Activated CD8-positive, alpha-beta memory T cell treated with anti-CD3 and anti-CD28 coated beads, Interleukin-2, amount 50 U/mL, for 1 hour (primary cell): Measurements from ENCODE around the gene TRANK1.
"Not testable (repeated sequence)": the region's sequence is repeated elsewhere in the genome, so short reads cannot be mapped to it uniquely, and the experiment has no call there.

ENCODE experiments used
- DNase-seq: peaks from one replicate; pipeline ENCODE4 v3.0.0-alpha.2; 2020; ENCODE audit errors: extremely low read depth

The TRANK1 gene

DNA sequence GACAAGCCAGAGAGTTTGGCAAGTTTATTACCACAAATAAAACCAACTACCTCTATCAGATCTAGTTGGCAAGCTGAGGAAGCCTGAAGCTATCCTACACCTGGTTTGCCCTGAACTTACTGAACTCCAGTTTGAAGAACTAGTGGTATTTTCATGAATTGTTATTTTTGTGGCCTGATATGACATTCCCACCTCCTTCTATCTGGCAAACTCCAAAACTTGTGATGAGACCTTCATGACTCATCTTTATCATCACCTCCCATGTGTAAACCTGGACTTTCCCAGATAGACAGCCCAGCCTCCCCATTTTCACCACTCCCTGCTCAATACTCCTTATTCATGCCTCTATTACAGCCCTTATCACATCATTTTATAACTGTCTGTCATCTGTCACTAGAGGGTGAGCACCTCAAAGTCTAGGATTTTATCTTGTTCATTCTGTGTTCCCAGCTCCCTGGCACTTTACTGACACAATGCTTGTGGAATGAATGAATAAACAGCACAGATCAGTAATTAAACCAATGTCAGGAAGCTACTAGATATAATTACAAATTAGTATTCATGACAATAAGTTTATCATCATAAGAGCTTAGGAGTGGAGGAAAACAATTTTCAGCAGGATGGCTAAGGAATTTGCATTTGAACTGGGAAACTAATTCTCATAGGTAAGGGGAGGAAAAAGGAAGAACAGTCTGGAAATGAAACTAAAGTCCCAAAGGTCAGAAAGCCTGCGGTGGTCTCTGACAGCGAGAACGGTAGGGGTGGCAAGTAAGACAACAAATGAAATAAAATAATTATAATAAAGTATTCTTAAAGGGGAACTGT, 13.2 kb upstream of the TRANK1 start:
- no peak for DNase-seq

DNA sequence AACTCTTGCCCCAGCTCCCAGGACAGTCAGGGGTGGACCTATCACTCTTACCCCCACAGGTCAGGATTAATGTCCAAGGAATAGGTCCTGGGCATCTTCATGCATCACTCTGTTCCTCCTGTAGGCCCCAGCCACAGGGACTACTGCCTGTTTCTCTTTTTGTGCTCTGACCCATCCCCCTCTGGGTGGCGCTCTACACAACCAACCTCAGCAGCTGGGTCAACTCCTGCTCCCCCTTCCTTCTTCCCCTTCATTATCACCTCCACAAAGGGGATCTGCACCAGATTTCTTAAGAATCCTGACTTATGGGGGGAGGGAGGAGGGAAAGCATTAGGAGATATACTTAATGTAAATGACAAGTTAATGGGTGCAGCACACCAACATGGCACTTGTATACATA, 12.2 kb upstream of the TRANK1 start:
- DNase-seq, result no peak

DNA sequence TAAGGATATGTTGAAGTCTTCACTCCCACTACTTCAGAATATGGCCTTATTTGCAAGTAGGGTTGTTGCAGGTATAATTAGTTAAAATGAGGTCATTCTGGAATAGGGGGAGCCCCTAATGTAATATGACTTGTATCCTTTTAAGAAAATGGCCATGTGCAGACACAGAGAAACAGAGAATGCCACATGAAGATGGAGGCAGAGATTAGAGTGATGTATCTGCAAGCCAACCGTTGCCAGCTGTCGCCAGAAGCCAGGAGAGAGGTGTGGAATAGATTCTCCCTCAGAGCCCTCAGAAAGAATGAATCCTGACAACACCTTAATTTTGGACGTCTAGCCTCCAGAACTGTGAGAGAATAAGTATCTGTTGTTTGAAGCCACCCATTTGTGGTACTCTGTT, 11.3 kb upstream of the TRANK1 start:
- no peak for DNase-seq

DNA sequence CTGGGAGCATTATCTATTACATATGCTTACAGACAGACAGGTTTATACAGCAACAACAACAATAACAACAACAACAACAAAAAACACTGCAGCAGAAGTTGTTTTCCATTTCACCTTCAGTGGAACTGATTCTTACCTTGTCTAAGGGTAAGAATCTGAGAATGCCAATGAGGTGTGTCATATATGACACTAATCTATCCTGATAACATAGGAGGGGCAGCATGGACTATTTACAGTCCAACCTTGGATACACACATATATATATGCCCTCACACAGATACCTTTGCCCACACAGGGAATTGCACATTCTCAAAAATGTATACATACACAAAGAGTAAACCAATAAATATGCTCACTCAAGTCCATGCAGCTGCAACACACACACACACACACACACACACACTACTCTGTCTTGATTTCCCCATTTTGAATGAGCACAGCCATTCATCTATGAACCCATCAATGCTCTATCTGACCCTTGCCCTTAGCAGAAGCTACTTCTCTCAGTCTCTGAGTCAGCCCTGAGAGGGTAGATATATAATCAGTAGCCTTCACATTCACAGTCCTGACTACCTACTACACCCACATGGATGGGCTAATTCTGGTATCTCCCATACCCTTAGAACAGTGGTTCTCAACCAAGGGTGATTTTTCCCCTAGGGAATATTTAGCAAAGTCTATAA, 9.7 kb upstream of the TRANK1 start:
- no peak for DNase-seq

DNA sequence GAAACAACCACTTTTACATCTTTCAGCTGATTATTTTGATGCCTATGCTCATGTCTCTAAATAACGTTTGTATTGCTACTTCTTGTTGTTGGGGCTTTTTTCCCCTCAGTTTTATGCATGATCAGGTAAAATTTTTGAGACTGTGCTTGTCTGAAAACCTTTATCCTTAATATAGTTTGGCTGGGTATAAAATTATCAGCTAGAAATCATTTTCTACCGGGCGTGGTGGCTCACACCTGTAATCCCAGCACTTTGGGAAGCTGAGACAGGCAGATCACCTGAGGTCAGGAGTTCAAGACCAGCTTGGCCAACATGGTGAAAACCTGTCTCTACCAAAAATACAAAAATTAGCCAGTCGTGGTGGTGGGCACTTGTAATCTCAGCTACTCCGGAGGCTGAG, 3.0 kb upstream of the TRANK1 start:
- not testable (repeated sequence) for DNase-seq

DNA sequence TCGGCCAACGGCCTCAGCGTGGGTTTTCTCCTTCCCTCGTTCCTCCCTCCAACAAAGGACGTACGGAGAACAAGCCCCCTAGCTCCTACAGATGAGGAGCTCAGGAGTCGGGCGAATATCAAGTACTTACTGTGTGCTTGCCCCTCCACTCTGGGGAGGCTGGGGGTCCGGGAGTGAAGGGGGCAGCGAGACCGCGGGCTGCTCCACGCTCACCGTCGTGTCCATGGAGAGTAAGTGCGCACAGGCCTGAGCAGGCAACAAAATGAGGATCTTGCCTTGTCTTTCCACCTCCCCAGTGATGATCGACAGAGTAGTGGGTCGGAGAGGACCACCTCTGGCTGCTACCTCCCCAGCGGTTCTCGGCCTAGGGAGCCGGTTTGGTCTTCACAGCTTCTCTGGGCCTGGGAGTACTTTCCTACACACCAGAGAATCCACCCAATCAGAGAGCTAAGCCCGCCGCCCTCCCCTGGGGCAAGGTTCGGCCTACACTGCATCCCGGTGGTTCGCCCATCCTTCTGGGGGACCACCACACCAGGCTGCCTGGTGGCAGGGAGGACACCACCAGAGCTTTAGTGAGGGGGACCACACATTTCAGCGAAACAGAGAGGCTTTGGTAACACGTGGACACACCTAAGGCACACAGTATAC, 603 bp upstream of the TRANK1 start:
- no peak for DNase-seq

DNA sequence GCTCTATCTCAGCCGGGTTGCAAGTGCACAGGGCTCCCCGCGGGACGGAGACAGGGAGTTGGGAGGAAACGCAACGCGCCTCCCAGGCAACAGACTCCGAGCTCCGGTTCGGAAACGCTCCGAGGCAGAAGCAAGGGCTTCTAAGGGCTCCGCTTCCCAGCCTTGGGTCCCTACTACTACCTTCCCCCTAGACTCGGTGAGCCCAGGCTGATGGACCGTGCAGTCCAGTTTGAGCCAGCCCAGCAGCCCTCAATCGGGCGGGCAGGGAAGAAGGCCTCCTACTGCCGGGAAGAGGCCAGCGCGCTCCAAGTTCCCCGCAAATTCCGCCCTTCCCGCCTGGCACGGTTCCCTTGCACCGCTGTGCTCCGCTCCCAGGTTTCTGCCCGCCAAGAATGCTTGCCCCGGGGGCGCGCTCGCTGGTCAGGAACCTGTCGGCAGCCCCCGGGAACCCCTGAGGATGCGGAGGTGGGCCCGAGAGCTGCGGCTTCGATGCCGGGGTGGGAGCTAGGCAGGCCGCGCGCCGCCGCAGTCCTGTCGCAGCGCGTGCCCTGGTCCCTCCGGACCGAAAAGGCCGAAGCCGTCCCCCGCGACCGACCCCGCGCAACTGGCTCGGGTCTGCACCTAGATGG, 728 bp downstream of the TRANK1 start:
- DNase-seq, result no peak

DNA sequence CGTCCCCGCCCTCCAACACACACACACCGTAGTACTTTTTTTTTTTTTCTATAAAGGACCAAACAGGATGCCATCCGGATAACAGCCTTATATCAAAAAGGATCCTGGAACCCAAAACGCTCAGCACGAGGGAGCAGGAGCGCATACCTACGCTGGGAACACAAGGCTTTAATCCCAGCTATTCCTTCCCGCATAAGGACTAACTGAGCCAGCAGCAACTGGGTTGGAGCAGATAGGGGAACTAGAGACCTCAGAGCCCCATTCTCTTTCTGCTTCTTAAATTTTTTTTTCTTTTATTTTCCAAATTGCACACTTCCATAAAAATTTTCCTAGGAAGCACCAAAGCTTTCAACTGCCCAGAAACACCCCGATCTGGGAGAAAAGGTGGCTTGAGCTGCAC, 1.3 kb downstream of the TRANK1 start:
- DNase-seq, result no peak

DNA sequence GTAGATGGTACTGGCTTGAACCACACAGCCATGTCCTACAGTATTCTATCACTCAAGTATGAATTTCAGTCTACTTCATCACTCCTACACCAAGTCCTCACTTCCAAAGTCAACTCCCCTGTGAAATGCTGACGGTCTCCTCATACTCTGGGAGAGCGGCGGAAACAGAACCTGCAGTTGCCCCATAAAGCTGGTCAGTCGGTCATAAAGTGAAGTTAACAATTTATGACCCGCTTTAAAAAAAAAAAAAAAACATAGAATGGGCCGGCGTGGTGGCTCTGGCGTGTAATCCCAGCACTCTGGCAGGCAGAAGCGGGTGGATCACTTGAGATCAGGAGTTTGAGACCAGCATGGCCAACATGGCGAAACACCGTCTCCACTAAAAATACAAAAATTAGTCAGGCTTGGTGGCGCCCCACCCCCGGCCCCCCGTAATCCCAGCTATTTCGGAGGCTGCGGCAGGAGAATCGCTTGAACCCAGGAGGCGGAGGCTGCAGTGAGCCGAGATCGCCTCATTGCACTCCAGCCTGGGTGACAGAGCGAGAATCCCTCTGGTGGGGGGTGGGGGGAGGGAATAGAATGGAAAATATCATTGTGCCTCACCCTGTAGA, 2.1 kb downstream of the TRANK1 start:
- DNase-seq, result no peak

DNA sequence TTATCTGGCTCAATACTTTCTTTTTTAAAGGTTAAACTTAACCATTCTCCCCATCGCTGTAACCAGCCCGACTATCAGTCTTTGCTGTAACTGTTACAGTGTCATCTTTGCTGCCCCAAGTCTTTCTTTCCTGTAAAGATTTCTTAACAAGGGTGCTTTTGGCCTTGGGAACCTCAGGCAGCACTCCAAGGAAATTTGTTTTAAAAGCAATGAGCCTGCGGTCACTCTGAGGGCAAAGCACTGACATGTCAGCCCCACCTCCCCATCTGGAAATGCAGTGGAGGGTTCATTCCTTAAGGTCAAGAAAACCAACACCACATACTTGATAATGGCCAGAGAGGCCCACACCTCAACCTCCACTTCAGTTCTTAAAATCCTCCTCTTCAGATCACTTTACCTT, 3.2 kb downstream of the TRANK1 start:
- DNase-seq, result no peak

DNA sequence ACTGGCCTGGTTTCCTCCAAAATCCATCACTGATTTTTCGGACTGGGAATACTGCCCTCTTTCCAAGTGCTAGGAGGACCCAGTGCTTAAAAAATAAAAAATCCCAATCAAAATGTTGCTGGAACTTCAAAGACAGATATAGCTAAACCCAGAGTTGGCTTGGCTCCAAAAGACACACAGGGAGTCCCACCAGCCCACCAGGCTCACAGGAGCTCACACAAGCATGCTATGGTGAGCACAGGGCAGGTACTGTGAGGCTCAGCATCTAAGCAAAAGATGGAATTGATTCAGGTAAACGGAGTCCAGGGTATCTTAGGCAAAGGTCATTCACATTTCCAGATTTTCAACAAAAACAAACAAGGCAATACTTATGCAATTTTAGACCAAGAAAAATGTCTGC, 3.7 kb downstream of the TRANK1 start:
- DNase-seq, result no peak

DNA sequence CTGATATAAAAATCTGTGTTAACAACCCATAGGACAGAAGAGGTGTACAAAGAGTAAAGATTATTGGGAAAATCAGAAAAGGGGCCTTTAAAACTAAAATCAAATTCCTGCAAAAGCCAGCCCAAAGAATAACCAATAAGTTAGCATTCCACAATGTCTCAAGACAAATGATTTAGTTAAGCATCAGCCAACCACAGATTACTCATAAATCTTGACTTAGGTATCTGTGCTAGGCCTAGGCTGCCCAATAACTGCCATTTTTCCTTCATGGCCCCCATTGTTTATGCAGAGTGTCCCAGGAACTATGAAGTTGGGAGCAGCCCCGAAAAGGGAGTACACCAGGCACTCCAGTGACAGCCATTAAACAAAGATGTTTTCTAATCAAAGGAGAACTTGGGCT, 7.4 kb downstream of the TRANK1 start:
- DNase-seq, result no peak

DNA sequence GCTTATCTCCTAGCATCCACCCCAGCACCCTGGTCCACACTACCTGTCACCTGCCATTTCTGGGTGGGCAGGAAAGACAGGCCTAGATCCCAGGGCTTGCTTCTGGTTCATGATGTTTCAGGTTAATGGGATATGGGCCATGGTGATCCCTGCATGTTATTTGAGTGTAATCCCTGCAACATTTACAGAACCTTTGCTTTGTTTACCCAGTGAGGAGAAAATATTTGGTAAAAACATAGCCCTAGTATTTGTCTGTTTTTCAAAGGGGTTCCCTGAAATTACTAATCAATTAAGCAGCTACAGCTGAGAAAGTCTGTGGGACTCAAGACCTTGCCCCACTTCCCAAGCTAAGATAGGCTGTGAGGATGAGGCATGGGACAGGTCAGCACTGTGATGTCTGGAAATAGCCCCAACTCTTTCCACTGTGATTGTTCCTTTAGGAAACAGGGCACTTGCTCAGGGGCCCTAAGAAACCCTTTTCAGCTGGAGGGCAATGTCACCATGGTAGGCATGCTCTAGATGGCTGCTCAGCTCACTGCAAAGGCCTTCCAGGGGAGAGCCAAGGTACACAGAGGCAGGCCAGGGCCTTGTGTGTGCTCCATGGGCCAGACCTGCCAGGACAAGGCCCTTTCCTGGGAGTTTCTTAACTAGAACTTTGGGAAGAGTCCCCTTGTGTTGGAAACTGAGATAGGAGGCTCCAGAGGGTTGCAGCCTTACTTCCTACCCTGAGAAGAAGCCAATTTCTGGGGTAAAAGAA, 11.1 kb downstream of the TRANK1 start:
- DNase-seq, result no peak

DNA sequence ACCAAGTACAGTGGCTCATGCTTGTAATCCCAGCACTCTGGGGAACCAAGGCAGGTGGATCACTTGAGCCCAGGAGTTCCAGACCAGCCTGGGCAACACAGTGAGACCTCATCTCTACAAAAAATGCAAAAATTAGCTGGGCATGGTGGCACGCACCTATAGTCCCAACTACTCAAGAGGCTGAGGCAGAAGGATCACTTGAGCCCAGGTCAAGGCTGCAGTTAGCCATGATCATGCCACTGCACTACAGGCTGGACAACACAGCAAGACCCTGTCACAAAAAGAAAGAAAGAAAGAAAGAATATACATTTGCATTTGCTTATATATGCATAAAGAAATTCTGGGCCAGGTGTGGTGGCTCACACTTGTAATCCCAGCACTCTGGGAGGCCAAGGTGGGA, 13.4 kb downstream of the TRANK1 start:
- DNase-seq, result not testable (repeated sequence)

DNA sequence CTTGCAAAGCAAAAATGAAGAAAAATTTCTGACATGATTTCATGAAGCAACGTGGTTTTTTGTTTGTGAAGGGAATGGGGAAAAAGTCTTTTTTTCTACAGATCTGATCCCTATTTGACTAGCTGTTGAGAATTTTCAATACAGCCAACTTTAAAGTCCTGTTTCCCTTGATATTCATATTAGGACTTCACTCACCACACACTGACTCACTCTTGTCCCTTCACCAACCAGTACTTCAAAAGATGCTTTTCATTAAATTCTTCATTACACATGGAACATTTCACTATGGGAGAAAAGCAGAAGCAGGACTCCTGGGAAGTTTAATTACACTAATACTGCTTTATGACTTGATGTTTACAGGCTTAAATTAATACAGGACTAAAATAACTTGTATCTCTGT, 16.6 kb downstream of the TRANK1 start:
- no peak for DNase-seq

DNA sequence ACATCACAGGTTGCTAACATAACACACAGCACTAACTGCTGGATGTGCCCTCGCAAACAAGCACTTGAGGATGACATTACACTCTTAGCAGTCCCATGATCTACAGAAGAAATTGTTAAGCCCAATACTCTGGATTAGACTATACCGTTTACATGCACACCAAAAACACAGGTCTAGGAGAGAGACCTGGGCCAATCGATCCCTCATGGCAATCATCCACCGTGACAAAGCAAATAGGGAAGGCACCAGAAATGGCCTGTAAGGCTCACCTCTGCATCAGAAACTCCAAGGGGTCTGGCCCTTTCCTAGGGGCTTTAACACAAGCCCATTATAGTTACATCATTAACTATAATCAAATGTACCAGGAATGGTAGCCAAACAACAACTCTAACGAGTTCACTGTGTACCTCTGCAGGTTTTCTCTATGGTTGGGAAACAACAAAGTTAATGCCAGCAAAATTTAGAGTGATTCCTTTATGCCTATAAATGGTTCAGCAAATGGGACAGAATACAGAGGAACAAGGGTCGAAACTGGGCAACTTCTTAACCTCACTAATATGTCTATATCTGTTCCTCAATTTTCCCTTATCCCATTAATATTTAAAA, 18.5 kb downstream of the TRANK1 start:
- no peak for DNase-seq

DNA sequence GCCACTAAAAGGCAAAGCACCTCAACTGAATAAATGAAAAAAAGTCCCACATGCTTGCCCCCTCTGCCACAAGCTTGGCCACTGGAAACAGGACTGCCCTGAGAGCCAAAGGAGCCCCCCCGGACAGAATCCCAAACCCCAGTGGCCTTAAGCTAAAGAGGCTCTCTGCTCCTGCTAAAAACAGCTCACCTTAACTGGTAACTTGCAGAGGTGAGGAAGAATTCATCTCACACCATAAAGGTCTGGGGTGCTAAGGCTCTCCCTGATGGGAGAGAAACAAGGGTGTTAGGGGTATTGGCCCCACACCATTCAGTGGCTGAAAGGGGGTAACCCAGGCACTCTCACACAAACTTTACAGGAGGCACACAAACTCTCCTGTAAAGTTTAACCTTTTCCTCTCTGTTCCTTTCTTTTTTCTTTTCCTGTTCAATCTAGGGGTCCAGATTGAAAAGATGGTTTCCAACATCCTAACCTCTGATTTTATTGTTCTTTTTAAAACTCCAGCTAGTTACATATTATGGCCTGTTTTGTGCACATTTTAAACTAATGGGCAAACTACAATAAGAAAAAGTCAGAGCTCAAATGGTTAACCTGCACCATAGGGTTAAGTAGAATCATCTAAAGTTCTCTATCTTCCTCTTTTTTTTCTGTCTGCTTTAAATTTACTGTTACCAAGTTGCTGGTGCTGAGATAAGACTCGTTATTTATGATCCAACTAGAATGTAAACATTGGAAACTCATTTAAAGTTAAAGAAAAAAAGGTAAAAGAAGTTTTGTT, 19.9 kb downstream of the TRANK1 start:
- no peak for DNase-seq

DNA sequence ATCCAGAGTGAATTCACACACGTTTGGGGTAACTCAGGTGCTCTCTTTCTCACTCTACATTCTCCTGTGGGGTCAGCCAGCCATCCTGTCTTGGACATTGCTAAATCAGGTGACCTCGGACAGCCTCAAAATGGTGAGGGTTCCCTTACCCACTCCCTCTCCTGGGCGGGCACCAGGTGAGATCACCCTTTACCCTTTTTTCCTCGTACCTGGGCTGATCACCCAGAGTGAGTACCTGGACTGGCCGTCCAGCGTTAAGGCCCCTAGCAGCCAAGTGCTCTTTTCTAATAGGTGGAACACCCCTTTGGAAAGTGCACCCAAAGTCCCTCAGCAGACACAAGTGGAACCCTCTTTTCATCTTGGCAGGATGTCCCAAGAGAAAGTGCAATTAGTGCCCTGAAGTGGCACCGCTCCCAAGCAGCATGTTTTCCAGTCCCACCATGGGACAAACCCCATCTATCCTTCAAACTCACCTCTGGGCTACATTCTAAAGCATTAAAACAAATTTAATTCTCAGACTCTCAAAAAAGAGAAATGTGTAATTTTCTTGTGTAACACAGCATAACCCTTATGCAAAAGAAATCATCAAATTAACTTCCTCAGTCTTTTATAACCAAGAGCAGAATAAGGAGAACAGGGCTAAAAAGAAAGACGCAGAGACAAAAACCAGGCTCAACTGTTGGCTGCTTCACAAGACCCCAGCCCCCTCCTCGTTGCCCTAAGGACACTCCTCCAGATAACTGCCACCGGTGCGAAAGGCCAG, 20.7 kb downstream of the TRANK1 start:
- DNase-seq, result no peak

DNA sequence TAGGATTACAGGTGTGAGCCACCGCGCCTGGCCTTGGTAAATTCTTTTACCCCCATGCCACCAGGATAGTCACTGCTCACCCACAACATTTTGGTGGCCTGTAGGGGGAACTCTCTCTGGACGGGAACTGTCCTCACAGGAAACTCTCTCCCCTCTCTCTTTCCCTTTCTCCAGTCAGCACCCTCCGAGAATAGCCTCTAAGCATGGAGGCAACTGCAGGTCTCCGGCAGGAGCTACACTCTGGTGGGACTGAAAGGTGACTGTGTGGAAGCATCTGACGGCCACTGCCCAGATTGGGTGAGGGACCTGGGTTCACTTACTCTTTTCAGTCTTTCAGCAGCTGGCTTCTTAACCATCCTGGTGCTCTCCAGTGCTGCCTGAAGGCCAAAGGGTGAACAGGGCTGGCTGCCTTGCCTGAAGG, 21.3 kb downstream of the TRANK1 start:
- no peak for DNase-seq
